Ovary (tissue), 3 donors: ENCODE measurements around the gene RNFT2.

Experiments used
- CTCF ChIP-seq, 3 donors: fragments of 450-650 bp in 2 of 3; fragments of 200-600 bp in 1 of 3; IDR thresholded peaks; one replicate each; pipeline versions ENCODE4 v1.5.1 to v1.8.0; 2016 to 2022; ENCODE audit warnings: antibody characterized with exemption in 3 of 3, mild to moderate bottlenecking in 1 of 3
- EP300 ChIP-seq: sonication (generic); formaldehyde crosslinking; IDR thresholded peaks from one replicate; pipeline ENCODE4 v1.6.1; 2017; ENCODE audit warnings: antibody characterized with exemption
- POLR2A ChIP-seq: fragments of 450-650 bp; IDR thresholded peaks from one replicate; pipeline ENCODE4 v1.6.1; 2017; ENCODE audit warnings: antibody characterized with exemption, mild to moderate bottlenecking, moderate library complexity
- donor health status: DM: no; HTN: no; CAD: no.

- TF ChIP-seq CTCF (IDR thresholded peaks at IDR 0.05) (no peak), POLR2A (no peak), EP300 (no peak)
Measured at GRCh38 chr12:116727891-116728290, 10.2 kb upstream of the RNFT2 start.
